TTC549 (cell line): Measurements from ENCODE around the gene GDF9.
"Not testable (repeated sequence)": the region's sequence is repeated elsewhere in the genome, so short reads cannot be mapped to it uniquely, and the experiment has no call there.

Experiments used
- FAIRE-seq: peaks from 2 replicates; lab custom pipeline; 2012; peaks lifted over from hg19 to GRCh38; lab: Jason Lieb, UNC

GDF9 gene

DNA sequence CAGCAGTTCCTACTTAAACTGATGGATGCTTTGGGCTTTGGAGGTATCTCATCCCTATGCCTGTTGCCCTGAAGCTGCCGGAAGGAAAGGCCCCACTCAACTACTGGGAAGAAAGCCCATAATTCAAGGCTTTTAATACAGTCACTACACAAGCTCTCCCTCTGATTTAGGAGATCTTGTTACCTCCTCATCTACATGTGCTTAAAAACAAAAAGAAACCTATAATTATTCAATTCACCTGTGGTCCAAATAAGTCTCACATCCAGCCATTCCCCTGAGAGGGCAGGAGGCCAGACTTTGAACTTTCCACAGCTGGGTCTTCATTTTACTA is 6.5 kb upstream of the GDF9 start:
- no peak for FAIRE-seq

DNA sequence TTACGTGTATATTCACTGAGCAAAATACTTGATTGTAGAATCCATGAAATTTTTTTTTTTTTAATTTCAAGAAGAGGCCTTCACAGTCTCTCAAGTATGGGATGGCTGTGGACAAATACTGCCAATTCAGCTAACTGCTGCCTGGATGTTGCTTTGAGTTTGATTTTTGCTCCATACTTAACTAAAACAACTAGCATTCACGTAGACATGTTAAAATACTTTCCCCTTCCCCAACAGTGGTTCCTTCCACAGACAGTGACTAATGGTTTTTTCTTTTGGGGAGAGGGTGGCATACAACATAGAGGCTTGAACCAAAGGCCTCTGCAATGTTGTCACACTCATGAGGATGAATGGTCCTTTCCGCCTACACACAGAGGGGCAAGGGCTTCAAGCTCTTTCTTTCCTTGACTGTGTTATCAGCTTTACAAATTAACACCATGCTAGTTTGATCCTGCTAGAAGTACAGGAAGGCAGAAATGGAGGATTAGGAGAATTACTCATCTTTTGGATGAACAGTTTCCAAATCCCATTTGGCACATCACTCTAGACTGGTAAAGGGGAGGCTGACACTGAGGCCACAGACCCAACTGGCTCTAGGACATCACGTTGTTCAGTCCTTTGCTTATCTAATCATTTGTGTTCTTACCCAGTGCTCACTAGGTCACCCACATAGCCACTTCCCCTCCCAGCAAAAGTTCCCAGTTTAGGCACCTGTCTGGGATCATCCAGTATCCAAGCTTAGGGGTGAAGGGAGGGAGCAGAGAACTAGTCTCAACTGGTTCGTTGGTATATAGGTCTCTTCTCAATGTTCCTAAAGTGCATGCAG is 5.4 kb upstream of the GDF9 start:
- FAIRE-seq, result no peak

DNA sequence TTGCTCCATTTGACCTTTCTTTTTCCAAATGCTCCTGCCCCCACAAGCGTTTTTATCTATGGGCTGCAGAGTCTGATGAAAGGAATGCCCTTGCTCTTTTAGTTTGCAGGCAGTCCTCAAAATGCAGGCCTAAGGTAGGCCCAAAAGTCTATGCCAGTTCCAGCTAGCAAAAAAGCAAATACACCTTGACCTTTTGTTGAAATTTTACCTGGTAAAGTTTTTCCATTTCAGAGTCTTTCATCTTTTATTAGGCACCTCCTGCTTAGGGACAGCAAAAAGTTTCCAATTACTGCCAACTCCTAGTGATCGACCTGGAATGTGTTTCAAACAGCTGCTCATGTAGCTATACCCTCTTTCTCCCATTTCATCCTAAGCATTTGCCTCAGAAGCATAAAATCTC is 4.5 kb upstream of the GDF9 start:
- FAIRE-seq, result no peak

DNA sequence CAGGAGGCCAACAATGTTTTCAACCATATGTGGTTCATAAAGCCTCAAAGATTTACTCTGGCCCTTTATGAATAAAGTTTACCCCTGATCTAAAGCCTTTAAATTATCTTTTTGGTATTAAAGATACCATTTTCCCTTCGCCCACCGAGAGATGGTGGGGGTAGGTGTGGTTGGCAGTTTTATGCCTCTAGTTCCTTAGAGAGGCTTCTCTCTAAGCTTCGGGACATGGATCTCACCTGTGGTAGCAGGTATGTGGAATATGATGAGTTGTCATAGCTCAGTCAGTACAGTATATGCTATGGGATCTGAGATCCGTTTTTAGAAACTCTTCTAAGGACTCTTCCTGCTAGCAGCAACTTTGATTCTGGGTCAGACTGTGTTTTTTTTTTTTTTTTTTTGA is 2.5 kb upstream of the GDF9 start:
- FAIRE-seq, result no peak

- no peak for FAIRE-seq
Observed at GRCh38 chr5:132867046-132867451, 780 bp upstream of the GDF9 start.

GRCh38 chr5:132865668-132866341 is 464 bp downstream of the GDF9 start:
- FAIRE-seq, result no peak

DNA sequence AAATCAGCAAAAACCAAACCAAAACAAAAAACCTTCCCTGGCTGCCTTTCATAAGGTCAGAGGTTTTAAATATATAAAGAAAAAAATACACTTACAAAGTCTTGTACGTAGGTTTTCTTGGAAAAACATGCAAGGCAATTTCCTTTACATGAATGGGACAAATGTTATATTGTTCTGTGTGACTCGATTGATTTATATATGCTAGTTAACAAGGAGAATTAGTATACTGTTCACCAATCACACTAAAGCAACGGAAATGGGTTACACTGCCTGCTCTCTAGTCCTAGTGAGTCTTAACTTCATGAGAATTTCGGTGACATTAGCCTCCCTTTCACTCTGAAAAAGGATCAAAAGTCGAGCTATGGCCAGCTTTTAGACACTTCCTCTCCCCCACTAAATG is 5.5 kb downstream of the GDF9 start:
- no peak for FAIRE-seq

DNA sequence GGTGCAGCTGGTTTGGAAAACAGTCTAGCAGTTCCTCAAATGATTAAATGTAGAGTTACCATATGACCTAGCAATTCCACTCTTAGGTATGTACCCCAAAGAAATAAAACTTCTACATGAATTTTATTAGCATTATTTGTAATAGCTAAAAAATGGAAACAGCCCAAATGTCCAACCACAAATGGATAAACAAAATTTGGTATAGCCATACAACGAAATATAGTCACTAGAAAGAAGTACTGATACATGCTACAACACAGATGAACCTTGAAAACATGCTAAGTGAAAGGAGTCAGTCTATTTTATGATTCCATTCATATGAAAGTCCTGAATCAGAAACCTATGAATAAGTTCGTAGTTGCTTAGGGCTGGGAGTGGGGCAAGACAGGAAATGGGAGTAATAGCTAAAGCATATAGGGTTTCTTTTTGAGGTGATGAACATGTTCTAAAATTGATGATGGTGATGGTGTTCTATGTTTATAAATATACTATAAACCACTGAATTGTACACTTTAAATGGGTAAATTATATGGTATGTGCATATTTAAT is 6.3 kb downstream of the GDF9 start:
- no peak for FAIRE-seq

- no peak for FAIRE-seq
Observed at GRCh38 chr5:132856011-132856410, 10.3 kb downstream of the GDF9 start.

- FAIRE-seq, result not testable (repeated sequence)
Observed at GRCh38 chr5:132854992-132855391, 11.3 kb downstream of the GDF9 start.

DNA sequence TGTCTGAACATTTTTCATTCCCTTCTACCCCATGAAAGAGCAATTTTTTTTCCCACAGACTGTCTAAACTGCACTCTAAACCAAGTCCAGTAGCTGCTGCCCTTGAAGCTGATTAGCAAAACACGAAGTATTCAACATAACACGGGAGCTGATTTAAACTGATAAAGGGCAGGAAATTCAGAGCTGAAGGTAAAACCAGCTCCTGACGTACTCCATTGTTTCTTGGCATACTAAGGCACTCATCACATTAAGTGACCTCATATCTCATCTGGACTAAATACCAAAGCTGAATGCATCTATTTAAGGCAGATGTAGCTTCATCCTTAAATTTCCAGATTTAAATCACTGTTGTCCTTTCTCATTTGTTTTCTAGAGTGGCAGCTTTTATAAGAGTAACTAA is 12.0 kb downstream of the GDF9 start:
- FAIRE-seq, result no peak

DNA sequence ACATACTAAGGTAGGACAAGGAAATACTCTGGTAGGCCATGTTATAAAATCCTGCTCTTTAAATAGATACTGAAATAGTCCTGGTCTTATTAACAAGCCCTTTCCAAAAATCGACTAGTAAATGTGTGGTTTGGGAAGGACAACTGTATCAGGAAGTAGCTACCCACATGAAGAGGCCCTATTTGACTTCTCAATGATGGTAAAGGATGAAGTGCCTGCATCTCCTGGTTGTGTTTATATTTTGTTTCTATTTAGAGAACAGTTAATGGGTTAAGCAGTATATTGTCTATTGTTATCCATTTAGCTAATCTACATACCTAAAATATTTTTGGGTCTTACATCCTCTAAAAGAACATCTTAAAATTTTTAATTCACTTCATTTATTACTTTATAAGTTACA is 12.5 kb downstream of the GDF9 start:
- peak; percentile 47 for FAIRE-seq

- no peak for FAIRE-seq
Observed at GRCh38 chr5:132853323-132853722, 12.9 kb downstream of the GDF9 start.

DNA sequence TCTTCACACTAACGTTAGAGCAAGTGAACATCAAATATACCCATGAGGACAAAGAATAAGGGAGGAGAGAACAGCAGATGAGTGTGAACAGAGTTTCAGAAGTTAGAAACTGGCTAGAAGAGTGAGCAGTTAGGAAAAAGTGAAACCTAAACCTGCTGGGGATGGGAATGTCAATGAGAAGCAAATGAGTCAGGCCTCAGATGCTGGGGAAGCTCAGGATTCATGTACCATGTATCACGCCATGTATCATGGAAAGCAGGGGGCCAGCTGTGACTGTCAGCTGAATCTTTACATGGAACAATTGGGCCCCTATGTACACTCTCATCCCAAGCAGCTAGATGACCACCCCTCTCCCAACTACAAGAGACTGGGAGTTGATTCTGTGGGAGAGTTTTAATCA is 16.2 kb downstream of the GDF9 start:
- no peak for FAIRE-seq

DNA sequence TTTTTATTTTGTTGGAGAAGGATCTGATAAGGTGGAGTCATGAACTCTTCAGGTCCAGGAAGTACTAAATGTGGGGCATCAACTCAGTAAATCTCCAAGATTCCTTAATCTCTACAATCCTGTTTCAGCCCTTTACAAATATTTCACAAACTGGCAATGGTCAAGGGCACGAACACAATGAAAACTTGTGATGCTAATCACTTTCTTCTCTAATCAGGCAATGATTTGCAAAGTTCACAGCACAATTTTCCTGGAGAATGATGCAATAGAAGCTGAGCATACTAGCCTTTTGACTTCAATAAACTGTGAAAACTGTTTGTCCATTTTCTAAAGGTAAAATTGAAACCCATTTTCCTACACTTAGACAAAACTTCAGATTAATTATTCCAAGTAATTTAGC is 16.9 kb downstream of the GDF9 start:
- no peak for FAIRE-seq

- FAIRE-seq, result no peak
Observed at GRCh38 chr5:132848270-132848669, 18.0 kb downstream of the GDF9 start.

DNA sequence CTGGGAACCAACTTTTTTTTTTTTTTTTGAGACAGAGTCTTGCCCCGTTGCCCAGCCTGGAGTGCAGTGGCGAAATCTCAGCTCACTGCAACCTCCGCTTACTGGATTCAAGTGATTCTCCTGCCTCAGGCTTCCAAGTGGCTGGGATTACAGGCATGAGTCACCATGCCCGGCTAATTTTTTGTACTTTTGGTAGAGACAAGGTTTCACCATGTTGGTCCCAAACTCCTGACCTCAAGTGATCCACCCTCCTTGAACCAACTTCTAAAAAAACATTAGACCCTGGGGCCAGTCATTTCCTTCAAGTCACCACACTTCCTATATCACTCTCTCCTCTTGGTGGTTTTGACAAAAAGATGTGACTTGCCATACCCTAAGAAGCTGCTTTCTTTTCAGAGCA is 25.0 kb downstream of the GDF9 start:
- FAIRE-seq, result no peak

- FAIRE-seq, result no peak
Observed at GRCh38 chr5:132840896-132841295, 25.4 kb downstream of the GDF9 start.

GRCh38 chr5:132840313-132840712 is 26.0 kb downstream of the GDF9 start:
- no peak for FAIRE-seq

DNA sequence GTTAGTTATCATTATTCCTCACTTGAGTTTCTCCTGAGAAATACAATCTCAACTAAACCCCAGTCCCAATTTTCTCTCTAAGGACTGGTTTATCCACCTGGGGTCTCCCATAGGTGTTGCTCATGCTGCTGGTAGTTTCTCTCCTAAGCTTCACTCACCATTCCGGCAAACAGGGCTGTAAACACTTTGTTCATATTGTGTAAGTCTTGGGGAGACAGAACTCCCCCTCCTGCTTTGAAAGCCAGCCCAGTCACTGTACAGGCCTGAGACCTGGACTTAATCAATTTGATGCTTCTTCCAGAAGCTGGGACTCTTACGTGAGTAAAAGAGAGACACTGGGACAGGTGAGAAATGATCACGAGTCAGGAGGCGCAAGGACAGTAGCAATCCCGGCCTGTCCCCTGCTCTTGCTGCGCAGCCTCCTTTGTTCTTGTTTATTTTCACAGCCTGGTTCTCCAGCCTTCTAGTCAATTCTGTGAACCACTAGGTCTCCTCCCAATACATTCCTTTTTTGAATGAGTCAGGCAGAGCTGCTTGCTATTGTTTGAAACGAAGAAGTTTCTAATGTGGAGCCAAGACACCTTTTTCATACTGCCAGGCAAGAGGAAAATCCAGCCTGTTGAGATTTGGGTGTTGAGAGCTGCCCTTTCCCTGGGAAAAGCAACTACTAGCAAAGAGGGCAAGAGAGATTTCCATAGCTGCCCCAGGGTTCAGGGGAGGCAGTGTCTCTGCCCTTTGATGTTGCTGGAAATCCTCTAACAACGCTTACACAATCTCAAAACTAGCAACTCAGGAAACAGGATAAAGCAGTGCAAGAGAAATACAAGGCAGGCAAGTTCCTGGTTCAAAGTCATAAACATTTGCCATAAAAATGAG is 26.6 kb downstream of the GDF9 start:
- FAIRE-seq, result no peak

DNA sequence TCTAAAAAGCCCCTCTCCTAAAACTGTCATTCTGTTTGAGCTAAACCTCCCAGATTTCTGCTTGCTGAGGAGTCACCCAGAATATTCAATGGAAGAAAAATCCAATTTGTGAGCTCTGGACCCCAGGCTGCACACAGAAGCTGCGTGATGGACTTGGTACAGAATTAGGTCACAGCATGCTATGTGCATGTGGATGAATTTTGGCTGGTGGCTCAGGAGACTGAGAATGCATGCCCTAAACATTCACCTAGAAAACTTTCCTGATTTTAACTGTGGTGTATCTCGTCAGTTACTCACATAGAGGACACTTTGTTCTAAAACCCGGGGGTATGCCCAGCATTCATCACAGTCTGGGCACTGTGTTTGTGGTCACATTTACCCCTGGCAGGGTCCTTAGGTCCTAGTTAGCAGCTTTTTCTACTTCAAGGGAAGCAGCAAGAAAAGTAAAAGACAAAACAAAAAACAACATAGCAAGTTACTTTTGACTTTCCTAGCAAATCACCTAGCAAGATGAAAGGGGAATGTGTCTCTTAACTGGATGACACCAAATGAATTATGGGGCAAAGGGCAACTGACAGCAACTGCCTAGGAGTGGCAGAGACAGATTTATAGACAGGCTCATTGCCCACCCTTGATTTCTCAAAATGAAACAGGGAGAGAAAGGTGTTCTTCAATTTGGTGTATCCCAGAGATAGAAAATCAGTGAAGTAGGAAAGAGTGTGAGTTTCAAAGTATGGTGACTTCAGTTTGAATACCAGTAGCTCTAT is 27.6 kb downstream of the GDF9 start:
- no peak for FAIRE-seq

DNA sequence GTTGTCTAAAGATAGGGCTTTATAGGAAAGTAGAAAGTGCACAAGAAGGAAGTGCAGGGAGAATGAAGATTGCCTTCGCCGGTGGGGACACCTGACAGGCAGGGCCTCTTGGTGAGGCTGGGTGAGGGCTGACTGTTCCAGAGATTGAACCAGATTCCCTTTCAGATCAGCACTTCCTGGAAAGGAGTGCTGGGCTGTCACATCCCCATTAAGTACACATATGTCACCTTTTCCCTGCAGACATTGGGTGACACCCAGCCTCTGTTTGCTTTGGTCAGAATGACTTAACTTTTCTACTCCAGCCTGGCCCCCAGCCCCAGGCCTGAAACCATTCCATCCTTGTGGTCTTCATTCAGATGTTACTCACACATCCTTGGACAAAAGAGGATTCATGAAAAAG is 28.4 kb downstream of the GDF9 start:
- FAIRE-seq, result no peak
